Activated B cell treated with CpG ODN at 0.5 μM for 24 hours (primary cell): ENCODE measurements around the gene RPL18. TPM values are rescaled to one million over a fixed set of nuclear protein-coding genes. Genes with fewer than 3 reads are reported as not detected.

Experiments used
- ATAC-seq: fragments of 200-7000 bp; cut with Tn5 transposase; one replicate; pipeline ENCODE4 v1.10.0; 2021; ENCODE audit warnings: low read depth, mild to moderate bottlenecking, moderate library complexity
- CTCF ChIA-PET: fragments of 350-600 bp; sonication (Branson Sonifier 250); formaldehyde crosslinking; loops from one replicate; lab custom pipeline; 2021; ENCODE audit warnings: antibody characterized with exemption; lab: Charles Lee
- POLR2A ChIA-PET: fragments of 350-600 bp; sonication (Branson Sonifier 250); formaldehyde crosslinking; loops from one replicate; lab custom pipeline; 2021; ENCODE audit warnings: antibody characterized with exemption; lab: Charles Lee
- DNase-seq: peaks from one replicate; pipeline ENCODE4 v3.0.0; 2022
- H3K27ac Mint-ChIP-seq: one replicate; pipeline ENCODE4 v1.8.0; 2020; ENCODE audit warnings: mixed read lengths
- H3K27me3 Mint-ChIP-seq: one replicate; pipeline ENCODE4 v1.8.0; 2021; ENCODE audit warnings: mixed read lengths
- H3K36me3 Mint-ChIP-seq: one replicate; pipeline ENCODE4 v1.8.0; 2021; ENCODE audit warnings: low read depth, mixed read lengths
- H3K4me1 Mint-ChIP-seq: one replicate; pipeline ENCODE4 v1.8.0; 2021; ENCODE audit warnings: mixed read lengths
- H3K4me3 Mint-ChIP-seq: one replicate; pipeline ENCODE4 v1.8.0; 2020; ENCODE audit warnings: mild to moderate bottlenecking, mixed read lengths
- H3K9me3 Mint-ChIP-seq: one replicate; pipeline ENCODE4 v1.8.0; 2020; ENCODE audit warnings: mixed read lengths
- intact Hi-C: fragments of 100-400 bp; cut with micrococcal nuclease; formaldehyde crosslinking; loops from one replicate; pipeline ENCODE4 v1.15.1; 2024
- total RNA-seq: library from RNA; stranded (reverse); gene quantifications from 2 replicates; pipeline ENCODE4 v1.2.3, GENCODE V29; 2022
- TF ChIP-seq, protein P1 (sequence below): fragments of 200-600 bp; IDR thresholded peaks from one replicate; pipeline ENCODE4 v1.8.0; 2022; ENCODE audit warnings: antibody characterized with exemption, mild to moderate bottlenecking

The RPL18 gene
- total RNA-seq, 1 donor from 2014 or later: 2,427 TPM

DNA sequence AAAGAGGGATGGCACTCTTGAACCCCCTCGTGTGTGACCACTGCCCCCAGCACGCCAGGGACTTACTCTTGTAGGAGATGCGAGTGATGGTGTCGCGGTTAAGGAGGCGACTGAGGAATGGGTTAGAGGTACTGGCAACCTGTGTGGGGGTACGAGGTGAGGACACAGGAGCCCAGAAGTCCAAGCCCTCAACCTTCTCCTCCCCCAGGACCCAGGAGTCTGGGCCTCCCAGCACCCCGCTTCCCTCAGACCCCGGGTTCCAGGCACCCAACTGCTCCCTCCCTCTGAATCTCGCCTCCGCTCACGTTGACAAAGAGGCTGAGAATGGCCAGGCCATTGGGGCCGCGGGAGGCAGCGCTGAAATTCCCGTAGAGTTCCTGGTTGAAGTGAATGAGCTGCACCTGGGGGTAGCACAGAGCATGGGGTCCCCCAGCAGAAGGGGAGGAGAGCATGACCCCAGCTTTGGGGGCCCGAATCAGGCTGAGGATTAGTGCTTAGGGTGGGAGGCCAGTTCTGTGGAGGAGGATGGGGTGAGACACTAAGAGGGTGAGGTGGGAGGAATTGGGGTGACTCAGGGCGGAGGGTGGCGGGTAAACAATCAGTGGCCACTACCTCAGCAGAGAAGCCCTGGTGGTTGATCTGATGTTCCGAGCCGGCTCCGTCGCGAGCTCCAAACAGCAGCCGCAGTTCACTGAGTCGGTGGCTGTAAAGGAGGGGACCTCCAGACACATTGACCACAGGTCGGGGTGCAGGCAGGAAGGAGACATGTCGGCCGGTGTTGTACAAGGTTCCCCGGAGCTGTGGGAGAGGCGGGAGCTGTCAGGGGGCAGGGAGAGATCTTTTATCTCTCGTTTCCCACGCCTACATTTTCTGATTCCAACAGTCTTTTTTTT lies 20.8 kb upstream of the RPL18 start:
- H3K9me3 Mint-ChIP-seq: no peaks in the 10 kb centered on the region

DNA sequence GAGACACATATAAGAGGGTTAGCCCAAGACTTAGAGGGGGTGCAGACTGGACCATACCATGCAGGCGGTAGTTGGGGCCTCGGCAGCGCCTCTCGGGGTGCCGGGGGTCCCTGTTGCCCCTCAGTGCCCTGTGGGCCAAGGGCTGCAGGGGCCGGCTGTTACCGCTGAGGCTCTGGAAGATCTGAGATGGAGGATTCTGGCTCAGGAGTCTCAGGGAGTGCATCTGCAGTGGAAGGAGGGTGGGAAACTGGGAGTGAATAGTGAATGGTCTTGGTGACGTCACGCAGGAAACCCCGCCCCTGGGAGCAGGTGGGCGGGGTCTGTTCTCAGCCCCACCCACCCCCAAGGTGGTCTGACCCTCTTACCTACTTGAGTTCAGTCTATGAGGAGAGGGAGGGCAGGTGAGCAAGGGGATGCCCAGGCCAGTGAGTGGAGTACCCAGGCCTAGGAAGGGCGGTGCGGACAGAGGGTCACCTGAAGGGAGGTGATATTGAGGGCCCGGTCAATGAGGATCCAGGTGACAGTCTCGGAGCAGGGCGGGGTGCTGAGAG lies 19.9 kb upstream of the RPL18 start:
- Mint-ChIP-seq H3K9me3 (no peaks in the 10 kb centered on the region), H3K27me3 (no peaks in the 10 kb centered on the region), H3K4me1 (peaks cover 53% of the 10 kb centered on the region), H3K27ac (peak overlapping the region; percentile 99), H3K36me3 (peaks cover 6% of the 10 kb centered on the region), H3K4me3 (peak overlapping the region; percentile 93)
- ChIA-PET POLR2A (interaction anchor here (4.8 kb wide), 2 partner anchors 15 to 19 kb away, joined by 53 to 67 read pairs; partner anchors contain the start of genes RPL18 and SPHK2), CTCF (no interaction called here)
- DNase-seq: no peak
- intact Hi-C loops: loop anchor here (1.0 to 10.0 kb wide), 10 partner anchors 7 to 1238 kb away; partner anchors contain the start of genes AKT1S1, BCAT2, C19orf73 and CA11
- no peak for ATAC-seq
- TF ChIP-seq, protein P1, sequence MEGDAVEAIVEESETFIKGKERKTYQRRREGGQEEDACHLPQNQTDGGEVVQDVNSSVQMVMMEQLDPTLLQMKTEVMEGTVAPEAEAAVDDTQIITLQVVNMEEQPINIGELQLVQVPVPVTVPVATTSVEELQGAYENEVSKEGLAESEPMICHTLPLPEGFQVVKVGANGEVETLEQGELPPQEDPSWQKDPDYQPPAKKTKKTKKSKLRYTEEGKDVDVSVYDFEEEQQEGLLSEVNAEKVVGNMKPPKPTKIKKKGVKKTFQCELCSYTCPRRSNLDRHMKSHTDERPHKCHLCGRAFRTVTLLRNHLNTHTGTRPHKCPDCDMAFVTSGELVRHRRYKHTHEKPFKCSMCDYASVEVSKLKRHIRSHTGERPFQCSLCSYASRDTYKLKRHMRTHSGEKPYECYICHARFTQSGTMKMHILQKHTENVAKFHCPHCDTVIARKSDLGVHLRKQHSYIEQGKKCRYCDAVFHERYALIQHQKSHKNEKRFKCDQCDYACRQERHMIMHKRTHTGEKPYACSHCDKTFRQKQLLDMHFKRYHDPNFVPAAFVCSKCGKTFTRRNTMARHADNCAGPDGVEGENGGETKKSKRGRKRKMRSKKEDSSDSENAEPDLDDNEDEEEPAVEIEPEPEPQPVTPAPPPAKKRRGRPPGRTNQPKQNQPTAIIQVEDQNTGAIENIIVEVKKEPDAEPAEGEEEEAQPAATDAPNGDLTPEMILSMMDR: no peak

More for the DNA sequence above, 20.8 kb upstream of the RPL18 start:
- TF ChIP-seq, protein P1: no peak
- Mint-ChIP-seq H3K4me3 (peak overlapping the region; percentile 7), H3K4me1 (peaks cover 50% of the 10 kb centered on the region), H3K27me3 (no peaks in the 10 kb centered on the region), H3K36me3 (peaks cover 6% of the 10 kb centered on the region), H3K27ac (peak overlapping the region; percentile 68)
- DNase-seq (no peak), ATAC-seq (no peak)
- ChIA-PET POLR2A (interaction anchor here (0.7 to 4.8 kb wide), 4 partner anchors 16 to 528 kb away, joined by 4 to 67 read pairs (median 28); partner anchors contain the start of genes RPL18 and SPHK2), CTCF (no interaction called here)
- intact Hi-C loops: loop anchor here (2.0 to 10.0 kb wide), 7 partner anchors 99 to 1237 kb away; partner anchors contain the start of genes AKT1S1, C19orf73, LIN7B and PPFIA3

DNA sequence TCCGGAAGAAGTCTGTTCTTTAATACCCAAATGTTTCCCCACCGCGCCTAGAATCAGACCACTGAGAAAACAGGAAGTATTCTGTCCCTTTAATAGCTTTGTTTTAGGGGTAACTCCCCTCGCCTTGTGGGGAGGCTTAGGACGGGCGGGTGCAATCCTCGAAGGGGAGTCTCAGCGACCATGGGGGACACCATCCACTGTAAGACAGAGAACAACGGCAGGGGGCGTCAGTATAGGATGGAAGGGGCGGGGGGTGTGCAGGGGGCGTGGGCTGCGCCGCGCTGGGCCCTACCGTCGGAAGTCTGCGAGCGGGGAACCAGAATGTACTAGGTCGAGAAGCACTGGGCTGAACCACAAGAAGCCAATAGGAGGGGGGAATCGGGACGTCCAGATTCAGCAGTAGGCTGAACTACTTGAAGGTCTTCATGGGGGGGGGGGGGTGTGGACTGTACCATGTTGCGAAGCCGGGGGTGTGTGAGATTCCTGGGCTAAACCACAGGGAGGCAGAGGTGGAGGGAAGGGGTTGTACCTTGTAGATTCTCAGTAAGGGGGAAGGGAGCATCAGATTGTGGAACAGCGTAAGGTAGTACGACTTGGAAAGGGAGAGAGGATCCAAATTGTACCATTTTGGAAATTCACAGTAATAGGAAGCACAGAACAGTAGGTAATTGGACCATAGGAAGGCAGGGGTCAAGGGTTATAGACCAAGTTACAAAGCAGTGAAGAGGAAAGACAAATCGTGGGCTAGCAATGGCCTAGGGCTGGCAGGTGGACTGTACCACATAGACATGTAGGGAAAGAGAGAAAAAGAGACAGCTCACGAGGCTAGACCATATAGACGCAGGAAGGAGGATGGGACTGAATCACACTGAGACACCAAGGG lies 19.2 kb upstream of the RPL18 start:
- TF ChIP-seq, protein P1: no peak
- peak overlapping the region; percentile 93 for H3K4me3 Mint-ChIP-seq
- POLR2A ChIA-PET: interaction anchor here (0.5 to 4.8 kb wide), 30 partner anchors 7 to 1282 kb away, joined by 3 to 67 read pairs (median 5); partner anchors contain the start of genes CA11, CARD8, EMP3 and MED25

DNA sequence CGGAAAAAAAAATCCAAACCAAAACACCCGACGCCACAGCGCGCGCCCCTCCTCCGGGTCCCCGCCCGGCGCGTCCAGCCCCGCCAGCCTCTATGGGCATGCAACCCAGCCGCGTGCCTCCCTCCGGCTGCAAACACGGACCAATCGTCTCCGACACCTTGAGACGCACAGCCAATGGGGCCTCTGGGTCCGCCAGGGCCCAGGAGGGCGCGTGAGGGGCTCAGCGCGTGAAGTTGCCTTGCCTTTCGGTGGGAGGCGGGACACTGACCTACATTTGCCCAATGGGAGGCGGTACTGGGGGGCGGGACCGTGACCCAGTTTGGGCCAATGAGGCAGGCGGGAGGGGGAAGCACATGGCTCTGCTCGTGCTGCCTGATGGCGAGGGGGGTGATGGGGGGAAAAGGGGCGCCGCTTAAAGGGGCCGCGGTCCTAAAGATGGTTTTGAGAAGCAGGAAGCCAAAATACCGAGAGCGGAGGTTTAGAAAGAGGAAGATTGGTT lies 18.5 kb upstream of the RPL18 start:
- ChIA-PET POLR2A (interaction anchor here (0.5 to 4.8 kb wide), 30 partner anchors 8 to 1281 kb away, joined by 3 to 67 read pairs (median 5); partner anchors contain the start of genes CA11, CARD8, EMP3 and MED25), CTCF (interaction anchor here (1.2 kb wide), 1 partner anchor 8 kb away, joined by 3 read pairs; the partner anchor contains the start of gene CA11)
- H3K27ac Mint-ChIP-seq: peak overlapping the region; percentile 99
- intact Hi-C loops: loop anchor here (1.0 to 10.0 kb wide), 9 partner anchors 18 to 1175 kb away; partner anchors contain the start of genes C19orf73, FTL, FUZ and LIN7B
- peak overlapping the region; percentile 93 for H3K4me3 Mint-ChIP-seq
- H3K4me1 Mint-ChIP-seq: peaks cover 67% of the 10 kb centered on the region
- DNase-seq: peak; percentile 97
- H3K36me3 Mint-ChIP-seq: peaks cover 10% of the 10 kb centered on the region
- TF ChIP-seq, protein P1: no peak
- H3K9me3 Mint-ChIP-seq: no peaks in the 10 kb centered on the region
- ATAC-seq: peak; percentile 72
- no peaks in the 10 kb centered on the region for H3K27me3 Mint-ChIP-seq

More for the DNA sequence above, 19.2 kb upstream of the RPL18 start:
- peaks cover 61% of the 10 kb centered on the region for H3K4me1 Mint-ChIP-seq
- H3K9me3 Mint-ChIP-seq: no peaks in the 10 kb centered on the region
- DNase-seq (peak; percentile 66), ATAC-seq (peak; percentile 36)
- CTCF ChIA-PET: interaction anchor here (0.6 to 1.2 kb wide), 2 partner anchors 8 to 148 kb away, joined by 3 to 4 read pairs; partner anchors contain the start of gene CA11
- peaks cover 9% of the 10 kb centered on the region for H3K36me3 Mint-ChIP-seq
- intact Hi-C loops: loop anchor here (1.0 to 10.0 kb wide), 14 partner anchors 8 to 1239 kb away; partner anchors contain the start of genes AKT1S1, BCAT2, C19orf73 and CA11
- peak overlapping the region; percentile 99 for H3K27ac Mint-ChIP-seq
- no peaks in the 10 kb centered on the region for H3K27me3 Mint-ChIP-seq
